Measurements from ENCODE around the gene DGKI.

The DGKI gene

GRCh38 chr7:137787301-137787976, 59.3 kb downstream of the DGKI start:
- no peak for DNase-seq

GRCh38 chr7:137778511-137778910, 68.3 kb downstream of the DGKI start:
- no peak for DNase-seq

- no peak for DNase-seq
Measured at GRCh38 chr7:137774793-137775201, 72.0 kb downstream of the DGKI start.

- DNase-seq, result no peak
Measured at GRCh38 chr7:137772748-137773147, 74.0 kb downstream of the DGKI start.

- DNase-seq, result no peak
Measured at GRCh38 chr7:137772316-137772715, 74.5 kb downstream of the DGKI start.

- DNase-seq, result no peak
Measured at GRCh38 chr7:137771679-137772078, 75.1 kb downstream of the DGKI start.

GRCh38 chr7:137771273-137771672, 75.5 kb downstream of the DGKI start:
- DNase-seq, result no peak

GRCh38 chr7:137768366-137768765, 78.4 kb downstream of the DGKI start:
- no peak for DNase-seq

- DNase-seq, result no peak
Measured at GRCh38 chr7:137762334-137762733, 84.4 kb downstream of the DGKI start.

- DNase-seq, result no peak
Measured at GRCh38 chr7:137760111-137760510, 86.7 kb downstream of the DGKI start.

- no peak for DNase-seq
Measured at GRCh38 chr7:137757146-137757925, 89.4 kb downstream of the DGKI start.

- no peak for DNase-seq
Measured at GRCh38 chr7:137755846-137756651, 90.7 kb downstream of the DGKI start.

GRCh38 chr7:137755427-137755826, 91.3 kb downstream of the DGKI start:
- DNase-seq, result no peak

- DNase-seq, result no peak
Measured at GRCh38 chr7:137753948-137754851, 92.6 kb downstream of the DGKI start.

GRCh38 chr7:137753575-137753947, 93.2 kb downstream of the DGKI start:
- DNase-seq, result no peak

GRCh38 chr7:137753067-137753466, 93.7 kb downstream of the DGKI start:
- DNase-seq, result no peak

GRCh38 chr7:137751361-137752009, 95.3 kb downstream of the DGKI start:
- DNase-seq, result no peak

GRCh38 chr7:137747359-137748031, 99.3 kb downstream of the DGKI start:
- no peak for DNase-seq

- DNase-seq, result no peak
Measured at GRCh38 chr7:137743021-137743420, 103.8 kb downstream of the DGKI start.

GRCh38 chr7:137742051-137742450, 104.7 kb downstream of the DGKI start:
- no peak for DNase-seq

- no peak for DNase-seq
Measured at GRCh38 chr7:137741443-137741842, 105.3 kb downstream of the DGKI start.
